H9 (cell line): Measurements from ENCODE around the gene JAML. TPM values are rescaled to one million over a fixed set of nuclear protein-coding genes. Genes with fewer than 3 reads are reported as not detected.

ENCODE experiments used
- DNase-seq: peaks from one replicate; pipeline ENCODE4 v3.0.0-alpha.2; 2017
- H2AFZ ChIP-seq: one replicate; pipeline ENCODE4 v1.6.1; 2013; ENCODE audit warnings: mild to moderate bottlenecking, low read length, control low read depth, moderate library complexity
- H2AK5ac ChIP-seq: 2 replicates; pipeline ENCODE4 v1.6.1; 2013; ENCODE audit warnings: low read length, control low read depth, mixed read lengths; ENCODE audit not compliant: insufficient read length
- H2BK120ac ChIP-seq: one replicate; pipeline ENCODE4 v1.6.1; 2013; ENCODE audit warnings: low read depth, mild to moderate bottlenecking, low read length, control low read depth, inconsistent platforms; ENCODE audit not compliant: poor library complexity, severe bottlenecking
- H2BK12ac ChIP-seq: 2 replicates; pipeline ENCODE4 v1.6.1; 2013; ENCODE audit warnings: low read length, control low read depth, mixed read lengths, low read depth; ENCODE audit not compliant: insufficient read length
- H2BK15ac ChIP-seq: 2 replicates; pipeline ENCODE4 v1.6.1; 2013; ENCODE audit warnings: low read depth, low read length, control low read depth
- H2BK20ac ChIP-seq: one replicate; pipeline ENCODE4 v1.6.1; 2013; ENCODE audit warnings: low read depth, mild to moderate bottlenecking, low read length, control low read depth, inconsistent platforms; ENCODE audit not compliant: poor library complexity, severe bottlenecking
- H2BK5ac ChIP-seq: 2 replicates; pipeline ENCODE4 v1.6.1; 2013; ENCODE audit warnings: low read length, control low read depth, mixed read lengths; ENCODE audit not compliant: insufficient read length
- H3K14ac ChIP-seq: 2 replicates; pipeline ENCODE4 v1.6.1; 2013; ENCODE audit warnings: low read length, control low read depth; ENCODE audit not compliant: insufficient read depth
- H3K18ac ChIP-seq: 2 replicates; pipeline ENCODE4 v1.6.1; 2013; ENCODE audit warnings: low read depth, mild to moderate bottlenecking, mixed read lengths, low read length, control low read depth; ENCODE audit not compliant: insufficient read length
- H3K23ac ChIP-seq: 2 replicates; pipeline ENCODE4 v1.6.1; 2013; ENCODE audit warnings: low read length, control low read depth, mixed read lengths, low read depth; ENCODE audit not compliant: insufficient read length
- H3K23me2 ChIP-seq: 2 replicates; pipeline ENCODE4 v1.6.1; 2013; ENCODE audit warnings: low read depth, mild to moderate bottlenecking, mixed read lengths, low read length, control low read depth; ENCODE audit not compliant: insufficient read length, poor library complexity, severe bottlenecking
- H3K27ac ChIP-seq: 2 replicates; pipeline ENCODE4 v1.5.1; 2013; ENCODE audit warnings: low read length, control low read depth, mixed read lengths, low read depth; ENCODE audit not compliant: insufficient read length
- H3K27me3 ChIP-seq: 2 replicates; pipeline ENCODE4 v1.6.1; 2013; ENCODE audit warnings: low read length, control low read depth, inconsistent platforms; ENCODE audit not compliant: insufficient read depth
- H3K4ac ChIP-seq: 2 replicates; pipeline ENCODE4 v1.6.1; 2013; ENCODE audit warnings: low read depth, mild to moderate bottlenecking, control low read depth, inconsistent platforms, low read length, moderate library complexity
- H3K4me1 ChIP-seq: 2 replicates; pipeline ENCODE4 v1.6.1; 2013; ENCODE audit warnings: low read length, control low read depth, inconsistent platforms; ENCODE audit not compliant: insufficient read depth
- H3K4me2 ChIP-seq: 2 replicates; pipeline ENCODE4 v1.6.1; 2013; ENCODE audit warnings: low read length, control low read depth, mixed read lengths; ENCODE audit not compliant: insufficient read length, insufficient read depth
- H3K56ac ChIP-seq: 2 replicates; pipeline ENCODE4 v1.6.1; 2013; ENCODE audit warnings: low read depth, mild to moderate bottlenecking, mixed read lengths, low read length, control low read depth; ENCODE audit not compliant: insufficient read length
- H3K79me1 ChIP-seq: 2 replicates; pipeline ENCODE4 v1.6.1; 2013; ENCODE audit warnings: low read depth, mild to moderate bottlenecking, moderate library complexity, low read length, control low read depth, inconsistent platforms; ENCODE audit not compliant: insufficient read depth, poor library complexity, severe bottlenecking
- H3K79me2 ChIP-seq: 2 replicates; pipeline ENCODE4 v1.6.1; 2013; ENCODE audit warnings: low read length, control low read depth, inconsistent platforms; ENCODE audit not compliant: insufficient read depth
- H3K9ac ChIP-seq: 2 replicates; pipeline ENCODE4 v1.6.1; 2013; ENCODE audit warnings: low read length, control low read depth, mixed read lengths; ENCODE audit not compliant: insufficient read length; ENCODE audit errors: extremely low read depth
- H3K9me3 ChIP-seq: one replicate; pipeline ENCODE4 v1.6.1; 2013; ENCODE audit warnings: low read depth, low read length, inconsistent platforms; ENCODE audit not compliant: control insufficient read depth
- H3T11ph ChIP-seq: one replicate; pipeline ENCODE4 v1.6.1; 2013; ENCODE audit warnings: mild to moderate bottlenecking, low read length, control low read depth, inconsistent platforms
- H4K20me1 ChIP-seq: one replicate; pipeline ENCODE4 v1.6.1; 2013; ENCODE audit not compliant: control insufficient read depth, insufficient read length, insufficient read depth
- H4K5ac ChIP-seq: 2 replicates; pipeline ENCODE4 v1.6.1; 2013; ENCODE audit warnings: low read depth, mild to moderate bottlenecking, mixed read lengths, low read length, control low read depth; ENCODE audit not compliant: insufficient read length
- H4K8ac ChIP-seq: replicated peaks from 2 replicates; pipeline ENCODE4 v1.6.1; 2013; ENCODE audit warnings: low read length, control low read depth, mixed read lengths, low read depth; ENCODE audit not compliant: insufficient read length
- H4K91ac ChIP-seq: 2 replicates; pipeline ENCODE4 v1.6.1; 2013; ENCODE audit warnings: low read depth, mild to moderate bottlenecking, moderate library complexity, mixed read lengths, low read length, control low read depth; ENCODE audit not compliant: insufficient read length
- H3K27ac Mint-ChIP-seq, 3 experiments: 2 replicates in 2 of 3; 3 replicates in 1 of 3; pipeline ENCODE4 v1.8.0; 2020 to 2021; ENCODE audit warnings: mixed read lengths in 3 of 3, mild to moderate bottlenecking in 1 of 3, moderate library complexity in 1 of 3
- H3K27me3 Mint-ChIP-seq: 2 replicates; pipeline ENCODE4 v1.8.0; 2021; ENCODE audit warnings: low read depth, mild to moderate bottlenecking, moderate library complexity, mixed read lengths
- H3K36me3 Mint-ChIP-seq, 3 experiments: 2 replicates in 2 of 3; 3 replicates in 1 of 3; pipeline ENCODE4 v1.8.0; 2020 to 2021; ENCODE audit warnings: low read depth in 3 of 3, mixed read lengths in 3 of 3; ENCODE audit not compliant: insufficient read depth in 1 of 3
- H3K4me1 Mint-ChIP-seq, 2 experiments: 2 replicates each; pipeline ENCODE4 v1.8.0; 2020; ENCODE audit warnings: mixed read lengths in 2 of 2
- H3K4me3 Mint-ChIP-seq, 2 experiments: 2 replicates in 1 of 2; 3 replicates in 1 of 2; pipeline ENCODE4 v1.8.0; 2020 to 2021; ENCODE audit warnings: mild to moderate bottlenecking in 2 of 2, mixed read lengths in 2 of 2, moderate library complexity in 1 of 2
- H3K9me3 Mint-ChIP-seq, 2 experiments: 2 replicates in 1 of 2; 3 replicates in 1 of 2; pipeline ENCODE4 v1.8.0; 2020; ENCODE audit warnings: mild to moderate bottlenecking in 2 of 2, mixed read lengths in 2 of 2, moderate library complexity in 1 of 2
- CTCF ChIP-seq: fragments of 200-600 bp; sonication (generic); conservative IDR thresholded peaks from 3 replicates; pipeline ENCODE4 v1.8.0; 2021; ENCODE audit warnings: antibody characterized with exemption, mild to moderate bottlenecking
- WGBS: extraction: QIAGEN DNeasy Blood & Tissue Kit; methylation state at CpG from one replicate; pipeline ENCODE4 v1.1.7; 2013; ENCODE audit warnings: missing lambda C conversion rate, low lambda C conversion rate, mixed read lengths; ENCODE audit not compliant: insufficient read length; ENCODE audit errors: extremely low coverage; 5-methylcytosine and 5-hydroxymethylcytosine counted together
- total RNA-seq: library from RNA; stranded (reverse); gene quantifications from 2 replicates; pipeline ENCODE4 v1.2.1, GENCODE V29; 2021

JAML gene
- total RNA-seq, 1 experiment from 2014 or later: 0.48 TPM

- H3K23ac ChIP-seq: no peak overlapping the region
- H2AFZ ChIP-seq: no peak overlapping the region
- no peak overlapping the region for H3K4me2 ChIP-seq
- no peaks in the 10 kb centered on the region for H3K36me3 Mint-ChIP-seq
- no peak for DNase-seq
- H3K4me1 ChIP-seq: 0 out of 2 replicates have a peak, but pooled peaks cover 3% of the 10 kb centered on the region
- H3K27me3 ChIP-seq: peaks cover 22% of the 10 kb centered on the region; the same call in 1 of the 2 replicates
- no peaks in the 10 kb centered on the region for H3K9me3 Mint-ChIP-seq
- H3K9ac ChIP-seq: no peak overlapping the region
- WGBS: no CpG with 5 or more reads among the region's 12 CpGs
- H4K8ac ChIP-seq: no peak overlapping the region
- H3K27ac Mint-ChIP-seq: no peak overlapping the region
- no peak overlapping the region for H3K14ac ChIP-seq
- H3T11ph ChIP-seq: no peak overlapping the region
- no peak overlapping the region for H2BK120ac ChIP-seq
- no peak overlapping the region for H2BK5ac ChIP-seq
- TF ChIP-seq CTCF: no peak
- no peak overlapping the region for H2AK5ac ChIP-seq
- H2BK15ac ChIP-seq: no peak overlapping the region
- no peak overlapping the region for H2BK20ac ChIP-seq
- H3K9me3 ChIP-seq: no peaks in the 10 kb centered on the region
- no peak overlapping the region for H2BK12ac ChIP-seq
- H3K79me1 ChIP-seq: no peaks in the 10 kb centered on the region
- H3K23me2 ChIP-seq: peaks cover 2% of the 10 kb centered on the region
- H3K27me3 Mint-ChIP-seq: peaks cover 91% of the 10 kb centered on the region
- H4K5ac ChIP-seq: no peak overlapping the region
- no peak overlapping the region for H3K18ac ChIP-seq
- no peak overlapping the region for H4K91ac ChIP-seq
- H3K79me2 ChIP-seq: no peaks in the 10 kb centered on the region
- H3K56ac ChIP-seq: no peak overlapping the region
- H3K4me1 Mint-ChIP-seq: peaks cover 23 to 42% of the 10 kb centered on the region in 2 experiments
- H4K20me1 ChIP-seq: no peaks in the 10 kb centered on the region
- no peak overlapping the region for H3K4ac ChIP-seq
- no peak overlapping the region for H3K4me3 Mint-ChIP-seq
- no peak overlapping the region for H3K27ac ChIP-seq
Observed at GRCh38 chr11:118167906-118168305, 56.9 kb downstream of the JAML start.
